NCI-H1930 (cell line): ENCODE measurements around the gene ERCC6L2.

Experiments
- DNase-seq, 2 experiments: peaks; one replicate each; lab custom pipeline; 2025; lab: John Stamatoyannopoulos, UW

Gene ERCC6L2

GRCh38 chr9:95927271-95928004 lies 51.9 kb downstream of the ERCC6L2 start:
- DNase-seq: no peak

- no peak for DNase-seq
Measured at GRCh38 chr9:95930277-95930676, 54.8 kb downstream of the ERCC6L2 start.

- no peak for DNase-seq
Measured at GRCh38 chr9:95935861-95936578, 60.5 kb downstream of the ERCC6L2 start.

GRCh38 chr9:95936579-95937075 lies 61.1 kb downstream of the ERCC6L2 start:
- no peak for DNase-seq

GRCh38 chr9:95937131-95937530 lies 61.6 kb downstream of the ERCC6L2 start:
- DNase-seq: no peak

GRCh38 chr9:95938724-95939123 lies 63.2 kb downstream of the ERCC6L2 start:
- no peak for DNase-seq

- DNase-seq: no peak
Measured at GRCh38 chr9:95939472-95939871, 64.0 kb downstream of the ERCC6L2 start.

- no peak for DNase-seq
Measured at GRCh38 chr9:95940265-95940664, 64.8 kb downstream of the ERCC6L2 start.

- no peak for DNase-seq
Measured at GRCh38 chr9:95942016-95942415, 66.5 kb downstream of the ERCC6L2 start.

- no peak for DNase-seq
Measured at GRCh38 chr9:95947118-95947517, 71.6 kb downstream of the ERCC6L2 start.

GRCh38 chr9:95952471-95952870 lies 77.0 kb downstream of the ERCC6L2 start:
- no peak for DNase-seq

GRCh38 chr9:95953986-95954385 lies 78.5 kb downstream of the ERCC6L2 start:
- DNase-seq: no peak

GRCh38 chr9:95954940-95955339 lies 79.4 kb downstream of the ERCC6L2 start:
- DNase-seq: no peak

- no peak for DNase-seq
Measured at GRCh38 chr9:95962936-95963335, 87.4 kb downstream of the ERCC6L2 start.

GRCh38 chr9:95963659-95964058 lies 88.2 kb downstream of the ERCC6L2 start:
- no peak for DNase-seq

- no peak for DNase-seq
Measured at GRCh38 chr9:95966306-95966705, 90.8 kb downstream of the ERCC6L2 start.

- DNase-seq: no peak
Measured at GRCh38 chr9:95970317-95970716, 94.8 kb downstream of the ERCC6L2 start.

- DNase-seq: no peak
Measured at GRCh38 chr9:95971815-95972214, 96.3 kb downstream of the ERCC6L2 start.

GRCh38 chr9:95974389-95974788 lies 98.9 kb downstream of the ERCC6L2 start:
- no peak for DNase-seq

- no peak for DNase-seq
Measured at GRCh38 chr9:95977371-95977770, 101.9 kb downstream of the ERCC6L2 start.

GRCh38 chr9:95978106-95978505 lies 102.6 kb downstream of the ERCC6L2 start:
- no peak for DNase-seq

- DNase-seq: no peak
Measured at GRCh38 chr9:95979446-95979845, 104.0 kb downstream of the ERCC6L2 start.
